Stimulated activated CD4-positive, alpha-beta T cell treated with anti-CD3 and anti-CD28 coated beads, Interleukin-12 subunit alpha, Interleukin-12 subunit beta, amount 100 ng/mL, for 4 hours (primary cell): ENCODE measurements around the gene BTNL2.
"Not testable (repeated sequence)": the region's sequence is repeated elsewhere in the genome, so short reads cannot be mapped to it uniquely, and the experiment has no call there.

ENCODE experiments used
- DNase-seq: peaks from one replicate; pipeline ENCODE4 v3.0.0-alpha.2; 2020

The BTNL2 gene

DNA sequence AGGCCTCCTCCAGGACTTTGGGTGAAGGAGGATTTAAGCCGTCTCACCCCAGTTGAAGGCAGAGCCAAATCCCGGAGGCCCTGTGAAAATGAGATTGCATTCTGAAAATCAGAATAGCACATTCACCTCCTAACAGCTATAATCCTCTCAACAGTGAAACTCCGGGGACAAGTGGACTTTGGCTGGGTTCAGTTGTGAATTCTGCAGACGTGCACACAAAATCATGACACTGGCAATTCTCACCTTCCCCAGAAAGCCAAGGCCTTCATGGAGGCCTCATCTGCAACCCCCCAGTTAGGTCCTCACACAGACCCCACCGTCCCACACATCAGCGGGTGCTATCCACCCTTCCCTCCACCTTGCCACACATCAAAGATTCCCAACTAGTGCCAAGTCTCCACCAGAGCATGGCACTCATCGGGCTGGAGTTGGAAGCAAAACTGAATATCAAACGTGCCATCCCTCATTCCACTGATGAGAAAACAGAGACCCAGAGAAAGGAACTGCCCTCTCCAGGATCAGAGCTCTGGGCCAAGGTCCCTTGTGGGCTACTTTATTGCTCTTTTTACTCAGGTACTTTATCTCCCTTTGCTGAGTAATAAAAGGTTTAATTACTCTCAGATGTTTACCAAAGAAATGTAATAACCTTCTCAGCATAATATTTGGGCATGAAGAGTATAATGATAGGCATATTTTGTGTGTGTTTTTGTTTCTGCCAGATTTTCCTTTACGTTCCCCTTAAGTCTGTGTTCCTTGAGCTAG, 4.8 kb upstream of the BTNL2 start:
- no peak for DNase-seq

DNA sequence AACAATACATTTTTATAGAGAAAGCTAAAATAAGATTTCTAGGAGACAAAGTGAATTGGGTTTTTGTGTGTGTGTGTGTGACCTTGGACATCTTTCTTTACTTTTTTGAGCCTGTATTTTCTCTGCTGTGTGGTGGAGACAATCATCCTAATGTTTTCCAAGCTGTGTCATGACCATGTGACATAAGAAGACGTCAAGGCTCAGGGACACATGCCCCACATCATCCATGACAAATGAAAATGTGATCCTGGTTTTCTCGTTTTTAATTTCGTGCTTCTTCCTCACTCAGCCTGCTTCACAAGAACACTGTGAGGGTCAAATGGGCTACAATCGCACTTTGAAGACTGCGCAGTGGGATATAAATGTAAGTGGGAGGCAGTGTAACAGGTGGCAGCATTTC, 3.9 kb upstream of the BTNL2 start:
- no peak for DNase-seq

DNA sequence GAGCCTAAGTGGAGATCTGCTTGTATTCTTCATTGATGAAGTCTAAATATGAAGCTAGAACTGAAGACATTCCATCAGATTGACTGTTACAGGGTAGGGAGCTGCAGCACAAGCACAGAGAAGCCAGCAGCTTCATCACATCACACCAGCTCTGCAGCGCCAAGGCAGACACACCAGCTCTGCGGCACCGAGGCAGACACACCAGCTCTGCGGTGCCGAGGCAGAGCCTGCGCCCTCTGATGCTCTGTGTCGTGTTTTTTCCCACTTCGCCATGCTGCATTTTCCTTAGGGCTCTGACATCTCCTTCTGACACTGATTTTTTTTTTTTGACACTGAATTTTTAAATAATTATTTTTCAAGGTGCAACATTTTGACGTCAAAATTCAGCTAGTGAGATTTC, 784 bp downstream of the BTNL2 start:
- no peak for DNase-seq

GRCh38 chr6:32405656-32406055, 1.3 kb downstream of the BTNL2 start:
- no peak for DNase-seq

DNA sequence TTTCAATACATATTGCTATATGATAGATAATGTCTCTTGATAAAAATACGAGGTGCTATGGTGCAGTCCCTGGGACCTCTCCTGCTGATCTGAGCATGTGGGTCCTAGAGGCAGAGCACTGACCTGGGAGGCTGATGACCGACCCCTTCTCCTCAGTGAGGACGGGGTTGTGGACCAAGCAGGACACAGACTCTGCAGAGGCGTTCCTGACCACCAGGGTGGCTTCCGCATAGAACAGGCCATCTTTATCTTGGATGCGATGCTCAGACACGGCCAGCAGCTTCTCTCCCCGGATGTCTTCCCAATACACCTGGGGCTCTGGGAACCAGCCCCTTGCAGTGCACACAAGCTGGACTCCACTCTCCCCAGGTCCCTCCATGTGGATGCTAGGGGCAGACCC, 4.2 kb downstream of the BTNL2 start:
- no peak for DNase-seq

DNA sequence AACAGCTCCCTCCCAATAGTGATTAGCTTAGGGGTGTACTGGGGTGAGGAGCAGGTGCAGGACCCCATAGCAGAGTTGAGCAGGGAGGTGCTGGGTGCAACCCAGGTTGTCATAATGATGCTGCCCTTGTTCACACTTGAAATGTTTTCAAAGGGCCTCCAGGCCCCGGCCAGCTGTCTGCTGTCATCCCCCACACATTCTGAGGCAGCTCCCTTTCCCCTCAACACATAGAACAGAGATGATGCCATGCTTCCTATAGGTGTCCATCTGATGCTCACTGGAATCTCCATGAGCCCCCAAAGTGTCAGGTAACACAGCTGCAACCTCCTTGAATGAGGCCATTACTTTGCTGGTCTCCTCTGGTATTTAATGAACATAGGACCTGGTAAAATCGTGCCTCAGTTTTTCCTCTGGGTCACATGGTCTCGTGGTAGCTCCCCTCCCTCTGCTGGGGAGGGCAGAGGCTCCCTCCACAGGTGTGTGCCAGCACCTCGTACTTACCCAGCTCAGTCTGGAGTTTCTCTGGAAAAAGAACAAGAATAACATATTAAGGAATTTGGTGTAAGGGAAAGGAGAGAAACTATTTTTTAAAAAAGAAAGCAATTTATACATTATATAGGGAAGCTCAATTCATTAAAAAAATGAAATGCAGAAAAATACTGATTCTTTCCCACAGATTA, 5.6 kb downstream of the BTNL2 start:
- no peak for DNase-seq

- DNase-seq = no peak
Observed at GRCh38 chr6:32397252-32397920, 9.6 kb downstream of the BTNL2 start.

- DNase-seq = no peak
Observed at GRCh38 chr6:32396028-32396427, 11.0 kb downstream of the BTNL2 start.

- no peak for DNase-seq
Observed at GRCh38 chr6:32393665-32394420, 13.1 kb downstream of the BTNL2 start.

DNA sequence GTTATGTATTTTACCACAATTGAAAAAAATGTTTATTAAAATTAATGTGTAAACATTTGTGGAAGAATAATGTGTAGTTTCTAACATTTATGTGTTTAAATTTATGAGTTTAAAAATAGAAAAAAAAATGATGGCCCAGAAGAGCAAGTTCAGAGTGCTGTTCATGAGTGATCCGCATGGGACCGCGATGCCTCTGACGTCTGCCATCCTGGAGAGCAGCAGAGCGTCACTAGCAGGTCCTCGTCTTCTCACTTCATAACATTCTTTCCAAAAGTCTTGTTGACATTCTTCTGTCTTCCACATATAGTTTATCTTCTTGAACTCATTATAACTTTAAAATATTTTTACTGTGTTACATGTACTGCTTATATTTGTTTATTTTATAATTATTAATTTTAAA, 15.5 kb downstream of the BTNL2 start:
- no peak for DNase-seq

- no peak for DNase-seq
Observed at GRCh38 chr6:32387589-32388340, 19.2 kb downstream of the BTNL2 start.

DNA sequence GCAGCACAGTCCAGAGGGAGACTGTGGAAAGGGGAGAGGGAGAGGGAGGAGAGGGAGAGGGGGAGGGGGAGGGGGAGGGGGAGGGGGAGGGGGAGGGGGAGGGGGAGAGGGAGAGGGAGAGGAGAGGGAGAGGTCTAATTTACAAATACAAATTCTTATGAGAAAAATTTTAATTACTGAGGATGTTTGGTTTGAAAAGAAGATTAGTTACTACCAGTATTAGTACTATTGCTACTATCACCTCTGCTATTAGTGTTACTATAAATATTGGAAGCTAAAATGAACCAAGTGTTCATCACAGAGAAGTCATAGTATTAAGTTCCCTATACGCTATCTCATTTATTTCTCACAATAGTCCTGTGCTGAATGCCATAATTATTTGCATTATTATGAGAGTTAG, 20.9 kb downstream of the BTNL2 start:
- DNase-seq = no peak

DNA sequence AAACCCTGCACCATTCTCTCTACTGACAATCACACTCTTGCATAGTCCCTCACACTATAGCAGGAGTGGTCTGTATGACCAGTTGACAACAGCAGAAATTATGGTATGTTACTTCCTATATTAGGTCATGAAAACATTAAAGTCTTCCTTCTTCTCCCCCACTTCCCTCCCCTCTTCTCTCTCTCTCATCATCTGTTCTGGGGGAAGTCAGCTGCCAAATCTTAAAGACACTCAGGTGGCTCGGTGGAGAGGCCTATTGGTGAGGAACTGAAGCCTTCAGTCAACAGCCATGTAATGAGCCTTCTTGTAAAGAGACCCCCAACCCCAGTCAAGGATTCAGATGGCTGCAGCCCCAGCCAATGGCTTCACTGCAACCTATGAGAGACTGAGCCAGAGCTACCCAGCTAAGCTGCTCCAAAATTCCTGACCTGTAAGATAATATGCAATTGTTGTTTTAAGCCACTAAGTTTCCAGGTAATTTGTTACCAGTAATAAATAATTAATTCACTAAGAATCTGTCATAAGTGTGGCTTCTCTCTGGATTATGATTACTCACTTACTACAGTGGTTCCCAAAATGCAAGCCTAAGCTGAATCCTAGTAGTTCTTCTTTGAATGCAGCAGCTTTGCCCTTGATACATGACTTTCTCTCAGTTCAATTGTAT, 24.1 kb downstream of the BTNL2 start:
- DNase-seq = no peak

DNA sequence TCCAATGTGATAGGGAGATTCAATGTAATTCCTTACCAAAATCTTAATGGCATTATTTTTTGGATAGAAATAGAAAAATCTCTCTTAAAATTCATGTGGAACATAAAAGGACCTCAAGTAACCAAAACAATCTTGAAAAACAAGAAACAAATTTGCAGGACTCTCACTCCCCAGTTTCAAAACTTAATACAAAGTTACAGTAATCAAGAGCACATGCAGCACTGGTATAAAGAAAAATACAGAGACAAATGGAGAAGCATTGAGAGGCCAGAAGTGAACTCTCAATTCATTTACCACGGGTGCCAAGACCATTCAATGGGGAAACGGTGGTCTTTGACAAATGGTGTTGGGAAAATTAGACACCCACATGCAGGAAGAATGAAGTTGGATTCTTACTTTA, 27.4 kb downstream of the BTNL2 start:
- no peak for DNase-seq

- no peak for DNase-seq
Observed at GRCh38 chr6:32375739-32376529, 31.0 kb downstream of the BTNL2 start.

- DNase-seq = no peak
Observed at GRCh38 chr6:32371803-32372202, 35.2 kb downstream of the BTNL2 start, which contains the start of gene TSBP1. TSS of gene TSBP1 (minus strand) at chr6:32371903. CDS start at chr6:32371706, 197 bp downstream.

DNA sequence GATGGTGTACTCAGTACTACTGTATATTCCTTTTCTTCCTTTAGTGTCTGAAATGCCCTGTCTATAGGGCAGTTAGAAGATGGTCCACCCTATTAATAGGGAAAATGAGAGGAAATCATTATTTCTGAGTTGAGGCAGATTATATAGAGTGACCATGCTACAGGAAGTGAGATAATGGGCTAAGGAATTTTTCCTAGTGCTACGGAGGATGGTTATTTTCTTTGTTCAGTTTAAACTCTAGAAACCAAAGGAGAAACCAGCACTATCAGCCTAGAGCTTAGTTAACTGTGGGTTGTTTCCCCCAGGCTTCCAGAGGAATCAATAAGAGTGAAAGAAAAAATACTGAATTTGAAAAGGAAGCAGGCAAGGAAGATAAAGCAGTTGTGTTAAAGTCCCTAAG, 35.8 kb downstream of the BTNL2 start:
- no peak for DNase-seq

- no peak for DNase-seq
Observed at GRCh38 chr6:32370505-32370904, 36.5 kb downstream of the BTNL2 start.

GRCh38 chr6:32369660-32370059, 37.3 kb downstream of the BTNL2 start:
- DNase-seq = no peak

- no peak for DNase-seq
Observed at GRCh38 chr6:32367644-32368043, 39.3 kb downstream of the BTNL2 start.

DNA sequence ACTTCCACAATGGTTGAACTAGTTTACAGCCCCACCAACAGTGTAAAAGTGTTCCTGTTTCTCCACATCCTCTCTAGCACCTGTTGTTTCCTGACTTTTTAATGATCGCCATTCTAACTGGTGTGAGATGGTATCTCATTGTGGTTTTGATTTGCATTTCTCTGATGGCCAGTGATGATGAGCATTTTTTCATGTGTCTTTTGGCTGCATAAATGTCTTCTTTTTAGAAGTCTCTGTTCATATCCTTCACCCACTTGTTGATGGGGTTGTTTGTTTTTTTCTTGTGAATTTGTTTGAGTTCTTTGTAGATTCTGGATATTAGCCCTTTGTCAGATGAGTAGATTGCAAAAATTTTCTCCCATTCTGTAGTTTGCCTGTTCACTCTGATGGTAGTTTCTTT, 47.8 kb downstream of the BTNL2 start:
- not testable (repeated sequence) for DNase-seq
